HEK293 (cell line): ENCODE data around the gene XRCC6.

Source experiments
- EGR2 ChIP-seq: fragments of 450-650 bp; formaldehyde crosslinking; IDR thresholded peaks from 2 replicates; pipeline ENCODE4 v1.5.1; 2016; ENCODE audit warnings: low read depth, missing biosample characterization, missing genetic modification characterization
- GLIS2 ChIP-seq: fragments of 450-650 bp; formaldehyde crosslinking; IDR thresholded peaks from 2 replicates; pipeline ENCODE4 v1.5.1; 2016; ENCODE audit warnings: missing biosample characterization, missing genetic modification characterization
- KLF16 ChIP-seq: fragments of 450-650 bp; formaldehyde crosslinking; IDR thresholded peaks from 2 replicates; pipeline ENCODE4 v1.5.1; 2017; ENCODE audit warnings: missing biosample characterization, missing genetic modification characterization
- PATZ1 ChIP-seq: fragments of 450-650 bp; formaldehyde crosslinking; IDR thresholded peaks from 2 replicates; pipeline ENCODE4 v1.5.1; 2016; ENCODE audit warnings: missing biosample characterization, missing genetic modification characterization
- PRDM4 ChIP-seq: fragments of 450-650 bp; formaldehyde crosslinking; IDR thresholded peaks from 2 replicates; pipeline ENCODE4 v1.5.1; 2017; ENCODE audit warnings: missing biosample characterization, missing genetic modification characterization
- SALL2 ChIP-seq: fragments of 450-650 bp; formaldehyde crosslinking; IDR thresholded peaks from 2 replicates; pipeline ENCODE4 v1.5.0; 2017; ENCODE audit warnings: missing biosample characterization, mild to moderate bottlenecking, missing genetic modification characterization, borderline replicate concordance
- YY2 ChIP-seq: fragments of 450-650 bp; formaldehyde crosslinking; IDR thresholded peaks from 2 replicates; pipeline ENCODE4 v1.5.1; 2016; ENCODE audit warnings: missing biosample characterization, missing genetic modification characterization
- ZFP69B ChIP-seq: fragments of 450-650 bp; formaldehyde crosslinking; IDR thresholded peaks from 2 replicates; pipeline ENCODE4 v1.5.1; 2016; ENCODE audit warnings: missing biosample characterization, missing genetic modification characterization
- ZNF10 ChIP-seq: fragments of 450-650 bp; formaldehyde crosslinking; IDR thresholded peaks from 2 replicates; pipeline ENCODE4 v1.5.1; 2017; ENCODE audit warnings: missing biosample characterization, missing genetic modification characterization
- ZNF132 ChIP-seq: fragments of 450-650 bp; formaldehyde crosslinking; IDR thresholded peaks from 2 replicates; pipeline ENCODE4 v1.5.1; 2017; ENCODE audit warnings: missing biosample characterization, missing genetic modification characterization, borderline replicate concordance
- ZNF214 ChIP-seq: fragments of 450-650 bp; formaldehyde crosslinking; IDR thresholded peaks from 2 replicates; pipeline ENCODE4 v1.5.1; 2017; ENCODE audit warnings: missing biosample characterization, mild to moderate bottlenecking, missing genetic modification characterization, borderline replicate concordance
- ZNF354C ChIP-seq: fragments of 450-650 bp; formaldehyde crosslinking; IDR thresholded peaks from 2 replicates; pipeline ENCODE4 v1.5.1; 2016; ENCODE audit warnings: missing biosample characterization, missing genetic modification characterization, low read depth, borderline replicate concordance
- ZNF391 ChIP-seq: fragments of 450-650 bp; formaldehyde crosslinking; IDR thresholded peaks from 2 replicates; pipeline ENCODE4 v1.5.1; 2016; ENCODE audit warnings: low read depth, missing biosample characterization, missing genetic modification characterization, borderline replicate concordance
- ZNF398 ChIP-seq: fragments of 450-650 bp; formaldehyde crosslinking; IDR thresholded peaks from 2 replicates; pipeline ENCODE4 v1.5.1; 2017; ENCODE audit warnings: missing biosample characterization, missing genetic modification characterization
- ZNF501 ChIP-seq: fragments of 450-650 bp; formaldehyde crosslinking; IDR thresholded peaks from 2 replicates; pipeline ENCODE4 v1.5.1; 2016; ENCODE audit warnings: missing biosample characterization, missing genetic modification characterization
- ZNF558 ChIP-seq: fragments of 450-650 bp; formaldehyde crosslinking; IDR thresholded peaks from 2 replicates; pipeline ENCODE4 v1.5.1; 2016; ENCODE audit warnings: missing biosample characterization, missing genetic modification characterization
- ZNF561 ChIP-seq: fragments of 450-650 bp; IDR thresholded peaks from 2 replicates; pipeline ENCODE4 v1.5.1; 2018; ENCODE audit warnings: missing biosample characterization, missing genetic modification characterization, borderline replicate concordance
- ZNF580 ChIP-seq: fragments of 450-650 bp; formaldehyde crosslinking; IDR thresholded peaks from 2 replicates; pipeline ENCODE4 v1.5.1; 2016; ENCODE audit warnings: missing biosample characterization, missing genetic modification characterization
- ZNF610 ChIP-seq: fragments of 450-650 bp; formaldehyde crosslinking; IDR thresholded peaks from 2 replicates; pipeline ENCODE4 v1.5.1; 2016; ENCODE audit warnings: missing biosample characterization, missing genetic modification characterization, borderline replicate concordance
- ZNF639 ChIP-seq: fragments of 450-650 bp; formaldehyde crosslinking; IDR thresholded peaks from 2 replicates; pipeline ENCODE4 v1.5.1; 2016; ENCODE audit warnings: missing biosample characterization, missing genetic modification characterization
- ZNF692 ChIP-seq: fragments of 450-650 bp; formaldehyde crosslinking; IDR thresholded peaks from 2 replicates; pipeline ENCODE4 v1.5.1; 2016; ENCODE audit warnings: missing biosample characterization, missing genetic modification characterization
- ZNF704 ChIP-seq: fragments of 450-650 bp; formaldehyde crosslinking; IDR thresholded peaks from 2 replicates; pipeline ENCODE4 v1.5.1; 2016; ENCODE audit warnings: missing biosample characterization, missing genetic modification characterization
- ZSCAN16 ChIP-seq: fragments of 450-650 bp; formaldehyde crosslinking; IDR thresholded peaks from 2 replicates; pipeline ENCODE4 v1.5.1; 2016; ENCODE audit warnings: missing biosample characterization, missing genetic modification characterization
- ZSCAN23 ChIP-seq: fragments of 450-650 bp; formaldehyde crosslinking; IDR thresholded peaks from 2 replicates; pipeline ENCODE4 v1.5.1; 2016; ENCODE audit warnings: missing biosample characterization, missing genetic modification characterization

The XRCC6 gene

GRCh38 chr22:41620589-41621098 lies 451 bp upstream of the XRCC6 start, which contains the start of gene DESI1 (continued):
- TF ChIP-seq ZFP69B (peak; percentile 100), ZSCAN23 (tag by site-specific recombination) (0 out of 2 replicates have a peak, but pooled peaks have one; percentile 44), GLIS2 (tag by site-specific recombination) (peak; percentile 93), ZNF692 (peak; percentile 100), PRDM4 (tag by site-specific recombination) (0 out of 2 replicates have a peak, but pooled peaks have one; percentile 7), ZNF354C (no peak), YY2 (peak; percentile 25; the same call in 1 of the 2 replicates), ZSCAN16 (no peak), ZNF561 (tag by site-specific recombination) (peak; percentile 52; the same call in 1 of the 2 replicates), ZNF391 (tag by site-specific recombination) (peak; percentile 93), ZNF10 (tag by site-specific recombination) (no peak), ZNF558 (tag by site-specific recombination) (no peak), KLF16 (tag by site-specific recombination) (peak; percentile 50; the same call in 1 of the 2 replicates), ZNF132 (tag by site-specific recombination) (no peak), ZNF704 (tag by site-specific recombination) (no peak), ZNF610 (tag by site-specific recombination) (0 out of 2 replicates have a peak, but pooled peaks have one; percentile 38), ZNF398 (tag by site-specific recombination) (peak; percentile 96), ZNF580 (tag by site-specific recombination) (no peak), SALL2 (no peak), PATZ1 (tag by site-specific recombination) (peak; percentile 97), ZNF639 (tag by site-specific recombination) (no peak), ZNF214 (tag by site-specific recombination) (no peak; the same call in 1 of the 2 replicates), ZNF501 (tag by site-specific recombination) (peak; percentile 44; the same call in 1 of the 2 replicates), EGR2 (tag by site-specific recombination) (peak; percentile 67)
